ENCODE results near the gene NAT10.
"Not testable (repeated sequence)": the region's sequence is repeated elsewhere in the genome, so short reads cannot be mapped to it uniquely, and the experiment has no call there.

NAT10 gene

DNA sequence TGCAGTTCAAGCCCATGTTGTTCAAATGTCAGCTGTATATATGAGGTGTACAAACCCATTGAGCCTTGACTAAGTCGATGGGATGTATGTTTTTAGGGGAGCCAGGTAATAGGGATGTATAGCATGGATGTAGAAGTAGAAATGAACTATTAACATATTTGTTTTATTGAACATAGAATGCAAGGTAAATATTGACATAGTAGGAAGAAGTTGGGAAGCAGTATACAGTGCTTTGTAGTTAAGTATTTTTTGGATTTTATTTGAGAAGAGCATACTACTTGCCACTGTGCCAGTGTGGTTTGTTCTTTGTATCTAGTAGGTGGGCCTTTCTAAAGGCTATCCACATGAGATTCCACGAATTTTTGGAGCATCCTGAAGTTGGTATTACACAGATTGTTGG, 20.8 kb upstream of the NAT10 start:
- Histone ChIP-seq H3K9ac (no peak overlapping the region), H3K4me1 (peaks cover 4% of the 10 kb centered on the region), H3K79me2 (peaks cover 4% of the 10 kb centered on the region), H3K4me3 (ENCODE audit: low read depth, low read length) (no peak overlapping the region), H3K36me3 (ENCODE audit: control insufficient read depth, insufficient read depth, low read length) (no peaks in the 10 kb centered on the region), H3K27me3 (ENCODE audit: control insufficient read depth, insufficient read depth, low read length) (no peaks in the 10 kb centered on the region), H3K9me3 (ENCODE audit: control insufficient read depth, low read length) (no peaks in the 10 kb centered on the region), H2AFZ (no peak overlapping the region), H3K4me2 (ENCODE audit: low read length) (no peak overlapping the region), H3K27ac (no peak overlapping the region)
- TF ChIP-seq, protein P1, sequence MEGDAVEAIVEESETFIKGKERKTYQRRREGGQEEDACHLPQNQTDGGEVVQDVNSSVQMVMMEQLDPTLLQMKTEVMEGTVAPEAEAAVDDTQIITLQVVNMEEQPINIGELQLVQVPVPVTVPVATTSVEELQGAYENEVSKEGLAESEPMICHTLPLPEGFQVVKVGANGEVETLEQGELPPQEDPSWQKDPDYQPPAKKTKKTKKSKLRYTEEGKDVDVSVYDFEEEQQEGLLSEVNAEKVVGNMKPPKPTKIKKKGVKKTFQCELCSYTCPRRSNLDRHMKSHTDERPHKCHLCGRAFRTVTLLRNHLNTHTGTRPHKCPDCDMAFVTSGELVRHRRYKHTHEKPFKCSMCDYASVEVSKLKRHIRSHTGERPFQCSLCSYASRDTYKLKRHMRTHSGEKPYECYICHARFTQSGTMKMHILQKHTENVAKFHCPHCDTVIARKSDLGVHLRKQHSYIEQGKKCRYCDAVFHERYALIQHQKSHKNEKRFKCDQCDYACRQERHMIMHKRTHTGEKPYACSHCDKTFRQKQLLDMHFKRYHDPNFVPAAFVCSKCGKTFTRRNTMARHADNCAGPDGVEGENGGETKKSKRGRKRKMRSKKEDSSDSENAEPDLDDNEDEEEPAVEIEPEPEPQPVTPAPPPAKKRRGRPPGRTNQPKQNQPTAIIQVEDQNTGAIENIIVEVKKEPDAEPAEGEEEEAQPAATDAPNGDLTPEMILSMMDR (IDR thresholded peaks at IDR 0.05), result no peak

- Histone ChIP-seq H3K27ac (no peak overlapping the region), H3K4me3 (ENCODE audit: low read depth, low read length) (no peak overlapping the region), H3K9ac (no peak overlapping the region), H3K36me3 (ENCODE audit: control insufficient read depth, insufficient read depth, low read length) (no peaks in the 10 kb centered on the region), H3K79me2 (peaks cover 4% of the 10 kb centered on the region), H2AFZ (no peak overlapping the region), H3K4me2 (ENCODE audit: low read length) (no peak overlapping the region), H3K9me3 (ENCODE audit: control insufficient read depth, low read length) (no peaks in the 10 kb centered on the region), H3K4me1 (peaks cover 4% of the 10 kb centered on the region), H3K27me3 (ENCODE audit: control insufficient read depth, insufficient read depth, low read length) (no peaks in the 10 kb centered on the region)
- TF ChIP-seq, protein P1 (IDR thresholded peaks at IDR 0.05), result no peak
Observed at GRCh38 chr11:34086554-34087283, 18.7 kb upstream of the NAT10 start.

- no peaks in the 10 kb centered on the region for H3K27me3 ChIP-seq (ENCODE audit: control insufficient read depth, insufficient read depth, low read length)
- no peak overlapping the region for H2AFZ ChIP-seq
- TF ChIP-seq, protein P1 (IDR thresholded peaks at IDR 0.05), result no peak
- no peak overlapping the region for H3K4me2 ChIP-seq (ENCODE audit: low read length)
- no peaks in the 10 kb centered on the region for H3K9me3 ChIP-seq (ENCODE audit: control insufficient read depth, low read length)
- H3K9ac ChIP-seq, result no peak overlapping the region
- H3K4me1 ChIP-seq, result no peaks in the 10 kb centered on the region
- H3K79me2 ChIP-seq, result no peaks in the 10 kb centered on the region
- H3K36me3 ChIP-seq (ENCODE audit: control insufficient read depth, insufficient read depth, low read length), result no peaks in the 10 kb centered on the region
- no peak overlapping the region for H3K27ac ChIP-seq
- no peak overlapping the region for H3K4me3 ChIP-seq (ENCODE audit: low read depth, low read length)
Observed at GRCh38 chr11:34091825-34092224, 13.6 kb upstream of the NAT10 start.

DNA sequence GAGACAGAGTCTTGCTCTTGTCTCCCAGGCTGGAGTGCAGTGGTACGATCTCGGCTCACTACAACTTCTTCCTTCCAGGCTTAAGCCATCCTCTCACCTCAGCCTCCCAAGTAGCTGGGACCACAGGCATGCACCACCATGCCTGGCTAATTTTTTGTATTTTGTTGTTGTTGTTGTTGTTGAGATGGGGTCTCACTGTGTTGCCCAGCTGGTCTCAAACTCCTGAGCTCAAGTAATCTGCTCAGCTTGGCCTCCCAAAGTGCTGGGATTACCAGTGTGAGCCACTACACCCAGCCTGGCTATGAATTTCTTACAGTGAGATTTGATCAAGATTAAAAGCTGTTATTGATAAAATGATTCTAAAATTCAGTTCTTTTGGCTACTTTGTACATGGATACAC, 10.5 kb upstream of the NAT10 start:
- not testable (repeated sequence) for H3K27ac ChIP-seq; H3K4me2 ChIP-seq (ENCODE audit: low read length); H2AFZ ChIP-seq; H3K9ac ChIP-seq; H3K9me3 ChIP-seq (ENCODE audit: control insufficient read depth, low read length); H3K27me3 ChIP-seq (ENCODE audit: control insufficient read depth, insufficient read depth, low read length); H3K36me3 ChIP-seq (ENCODE audit: control insufficient read depth, insufficient read depth, low read length); H3K4me3 ChIP-seq (ENCODE audit: low read depth, low read length); H3K4me1 ChIP-seq; H3K79me2 ChIP-seq

DNA sequence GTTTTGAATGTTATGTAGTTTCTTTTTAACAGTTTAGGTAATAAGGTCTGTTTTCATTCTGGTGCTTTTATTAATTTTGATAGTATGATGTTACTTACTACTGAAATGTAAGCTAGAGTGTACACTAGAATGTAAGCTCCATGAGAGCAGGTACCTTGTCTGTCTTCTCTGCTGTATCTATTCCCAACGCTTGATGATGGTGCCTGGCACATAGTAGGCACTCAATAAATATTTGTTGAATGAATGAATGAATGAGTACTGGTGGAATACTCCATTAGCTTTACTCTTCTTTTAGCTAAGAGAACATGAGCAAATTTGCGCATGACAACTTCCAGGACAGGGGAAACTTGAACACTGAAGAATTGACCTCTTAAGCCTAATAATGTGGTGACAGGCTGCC, 6.6 kb upstream of the NAT10 start:
- H3K27ac ChIP-seq, result no peak overlapping the region
- no peak overlapping the region for H2AFZ ChIP-seq
- H3K9me3 ChIP-seq (ENCODE audit: control insufficient read depth, low read length), result no peaks in the 10 kb centered on the region
- H3K4me2 ChIP-seq (ENCODE audit: low read length), result no peak overlapping the region
- H3K4me3 ChIP-seq (ENCODE audit: low read depth, low read length), result no peak overlapping the region
- H3K4me1 ChIP-seq, result no peaks in the 10 kb centered on the region
- H3K27me3 ChIP-seq (ENCODE audit: control insufficient read depth, insufficient read depth, low read length), result no peaks in the 10 kb centered on the region
- H3K9ac ChIP-seq, result no peak overlapping the region
- TF ChIP-seq, protein P1 (IDR thresholded peaks at IDR 0.05), result no peak
- no peaks in the 10 kb centered on the region for H3K36me3 ChIP-seq (ENCODE audit: control insufficient read depth, insufficient read depth, low read length)
- no peaks in the 10 kb centered on the region for H3K79me2 ChIP-seq

Measured in parathyroid adenoma (tissue), 2 donors.